ENCODE data around the gene PGGHG.

GRCh38 chr11:289398-289711, 429 bp downstream of the PGGHG start:
- no peak for TF ChIP-seq CTCF (IDR thresholded peaks at IDR 0.05)
- TF ChIP-seq POLR2A (IDR thresholded peaks at IDR 0.05), result no peak

Data from body of pancreas (tissue), 4 donors.